Prostate gland (tissue), 2 donors: Measurements from ENCODE around the gene HPX.

ENCODE experiments used
- POLR2A ChIP-seq: fragments of 450-650 bp; IDR thresholded peaks from one replicate; pipeline ENCODE4 v1.6.1; 2016; ENCODE audit warnings: antibody characterized with exemption, mild to moderate bottlenecking
- POLR2AphosphoS5 ChIP-seq: sonication (generic); formaldehyde crosslinking; IDR thresholded peaks from one replicate; pipeline ENCODE4 v1.6.1; 2017; ENCODE audit warnings: antibody characterized with exemption
- TF ChIP-seq, protein P1 (sequence below), 4 experiments: fragments of 200-600 bp in 2 of 4; fragments of 450-650 bp in 2 of 4; sonication (generic) in 2 of 4; IDR thresholded peaks; 1 replicate in 3 of 4; 2 replicates in 1 of 4; pipeline ENCODE4 v1.5.1; 2016 to 2019; ENCODE audit warnings: antibody characterized with exemption in 4 of 4, mild to moderate bottlenecking in 2 of 4, moderate library complexity in 2 of 4

DNA sequence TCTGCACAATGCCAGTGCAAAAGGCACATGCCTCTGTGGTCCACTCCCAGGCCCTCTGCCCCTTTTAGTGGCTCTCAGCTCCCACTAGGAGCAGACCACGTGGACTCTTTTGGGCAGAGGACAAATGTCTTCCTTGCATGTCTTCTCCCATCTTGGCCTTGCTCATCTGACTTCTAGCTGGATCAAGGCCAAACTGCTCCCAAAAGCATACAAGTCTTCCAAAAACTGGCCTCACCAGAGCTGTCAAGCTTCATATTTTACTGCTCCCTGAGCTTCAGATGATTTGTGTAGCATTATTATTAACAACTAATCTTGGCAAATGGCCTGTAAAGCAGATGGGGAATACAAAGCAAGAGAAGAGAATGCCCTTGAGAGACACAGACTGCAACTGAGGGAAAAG is 43.6 kb downstream of the HPX start:
- TF ChIP-seq POLR2AphosphoS5 (no peak), POLR2A (no peak)
- TF ChIP-seq, protein P1, sequence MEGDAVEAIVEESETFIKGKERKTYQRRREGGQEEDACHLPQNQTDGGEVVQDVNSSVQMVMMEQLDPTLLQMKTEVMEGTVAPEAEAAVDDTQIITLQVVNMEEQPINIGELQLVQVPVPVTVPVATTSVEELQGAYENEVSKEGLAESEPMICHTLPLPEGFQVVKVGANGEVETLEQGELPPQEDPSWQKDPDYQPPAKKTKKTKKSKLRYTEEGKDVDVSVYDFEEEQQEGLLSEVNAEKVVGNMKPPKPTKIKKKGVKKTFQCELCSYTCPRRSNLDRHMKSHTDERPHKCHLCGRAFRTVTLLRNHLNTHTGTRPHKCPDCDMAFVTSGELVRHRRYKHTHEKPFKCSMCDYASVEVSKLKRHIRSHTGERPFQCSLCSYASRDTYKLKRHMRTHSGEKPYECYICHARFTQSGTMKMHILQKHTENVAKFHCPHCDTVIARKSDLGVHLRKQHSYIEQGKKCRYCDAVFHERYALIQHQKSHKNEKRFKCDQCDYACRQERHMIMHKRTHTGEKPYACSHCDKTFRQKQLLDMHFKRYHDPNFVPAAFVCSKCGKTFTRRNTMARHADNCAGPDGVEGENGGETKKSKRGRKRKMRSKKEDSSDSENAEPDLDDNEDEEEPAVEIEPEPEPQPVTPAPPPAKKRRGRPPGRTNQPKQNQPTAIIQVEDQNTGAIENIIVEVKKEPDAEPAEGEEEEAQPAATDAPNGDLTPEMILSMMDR (IDR thresholded peaks at IDR 0.05) = no peak
